NCI-H510A (cell line): ENCODE results near the gene RASGRF2.

ENCODE experiments used
- DNase-seq: peaks from one replicate; lab custom pipeline; 2025; lab: John Stamatoyannopoulos, UW

Gene RASGRF2

GRCh38 chr5:81134566-81134965 is 174.4 kb downstream of the RASGRF2 start:
- no peak for DNase-seq

- DNase-seq, result no peak
Observed at GRCh38 chr5:81136557-81136956, 176.4 kb downstream of the RASGRF2 start.

- DNase-seq, result no peak
Observed at GRCh38 chr5:81137833-81138232, 177.7 kb downstream of the RASGRF2 start.

GRCh38 chr5:81140441-81140840 is 180.3 kb downstream of the RASGRF2 start:
- no peak for DNase-seq

- no peak for DNase-seq
Observed at GRCh38 chr5:81140943-81141342, 180.8 kb downstream of the RASGRF2 start.

- no peak for DNase-seq
Observed at GRCh38 chr5:81142108-81142507, 181.9 kb downstream of the RASGRF2 start.

GRCh38 chr5:81145329-81145935 is 185.3 kb downstream of the RASGRF2 start:
- no peak for DNase-seq

GRCh38 chr5:81146031-81146430 is 185.9 kb downstream of the RASGRF2 start:
- DNase-seq, result no peak

- no peak for DNase-seq
Observed at GRCh38 chr5:81147011-81147885, 187.1 kb downstream of the RASGRF2 start.

GRCh38 chr5:81147886-81148571 is 187.9 kb downstream of the RASGRF2 start:
- no peak for DNase-seq

GRCh38 chr5:81151546-81151945 is 191.4 kb downstream of the RASGRF2 start:
- DNase-seq, result no peak

GRCh38 chr5:81154725-81155124 is 194.6 kb downstream of the RASGRF2 start:
- DNase-seq, result no peak

- DNase-seq, result no peak
Observed at GRCh38 chr5:81156732-81157131, 196.6 kb downstream of the RASGRF2 start.

- DNase-seq, result no peak
Observed at GRCh38 chr5:81161012-81161601, 200.9 kb downstream of the RASGRF2 start.

- DNase-seq, result no peak
Observed at GRCh38 chr5:81162501-81162900, 202.3 kb downstream of the RASGRF2 start.

GRCh38 chr5:81163651-81164050 is 203.5 kb downstream of the RASGRF2 start:
- DNase-seq, result no peak

GRCh38 chr5:81164476-81164875 is 204.3 kb downstream of the RASGRF2 start:
- DNase-seq, result no peak

- no peak for DNase-seq
Observed at GRCh38 chr5:81164936-81165335, 204.8 kb downstream of the RASGRF2 start.

GRCh38 chr5:81165493-81166119 is 205.4 kb downstream of the RASGRF2 start:
- DNase-seq, result no peak

GRCh38 chr5:81166430-81166829 is 206.3 kb downstream of the RASGRF2 start:
- no peak for DNase-seq

GRCh38 chr5:81167078-81167477 is 206.9 kb downstream of the RASGRF2 start:
- no peak for DNase-seq

- DNase-seq, result no peak
Observed at GRCh38 chr5:81167544-81167943, 207.4 kb downstream of the RASGRF2 start.
